Progenitor cell of endocrine pancreas (in vitro differentiated cells): Measurements from ENCODE around the gene DDX60. TPM values are rescaled to one million over a fixed set of nuclear protein-coding genes. Genes with fewer than 3 reads are reported as not detected.
A peak's percentile ranks its signal among the peaks of the same experiment; 100 is the strongest.
"Not testable (repeated sequence)": the region's sequence is repeated elsewhere in the genome, so short reads cannot be mapped to it uniquely, and the experiment has no call there.

Experiments used
- DNase-seq: peaks from one replicate; pipeline ENCODE4 v3.0.0; 2021; ENCODE audit warnings: low spot score; ENCODE audit not compliant: unreplicated experiment
- H3K27ac Mint-ChIP-seq: 2 replicates; pipeline ENCODE4 v1.8.0; 2021; ENCODE audit warnings: mild to moderate bottlenecking, moderate library complexity, mixed read lengths
- H3K27me3 Mint-ChIP-seq: 2 replicates; pipeline ENCODE4 v1.8.0; 2021; ENCODE audit warnings: mixed read lengths
- H3K36me3 Mint-ChIP-seq: 2 replicates; pipeline ENCODE4 v1.8.0; 2022; ENCODE audit warnings: mixed read lengths; ENCODE audit not compliant: insufficient read depth
- H3K4me1 Mint-ChIP-seq: 2 replicates; pipeline ENCODE4 v1.8.0; 2021; ENCODE audit warnings: low read depth, mixed read lengths
- H3K4me3 Mint-ChIP-seq: 2 replicates; pipeline ENCODE4 v1.8.0; 2021; ENCODE audit warnings: low read depth, mild to moderate bottlenecking, moderate library complexity, mixed read lengths
- H3K9me3 Mint-ChIP-seq: 2 replicates; pipeline ENCODE4 v1.8.0; 2021; ENCODE audit warnings: low read depth, mixed read lengths
- CTCF ChIP-seq: fragments of 200-600 bp; sonication (generic); IDR thresholded peaks from one replicate; pipeline ENCODE4 v1.5.0; 2021; ENCODE audit warnings: antibody characterized with exemption, mild to moderate bottlenecking; ENCODE audit not compliant: unreplicated experiment
- total RNA-seq: library from RNA; stranded (reverse); gene quantifications from 2 replicates; pipeline ENCODE4 v1.2.1, GENCODE V29; 2021

Gene DDX60
- total RNA-seq, 1 donor from 2014 or later: 0.74 TPM

- peaks cover 47% of the 10 kb centered on the region for H3K27me3 Mint-ChIP-seq
Observed at GRCh38 chr4:168317621-168318020, 931 bp downstream of the DDX60 start.

GRCh38 chr4:168309781-168310180, 8.8 kb downstream of the DDX60 start:
- Mint-ChIP-seq H3K36me3 (no peaks in the 10 kb centered on the region), H3K27ac (no peak overlapping the region), H3K4me1 (peaks cover 5% of the 10 kb centered on the region), H3K4me3 (no peak overlapping the region), H3K9me3 (no peaks in the 10 kb centered on the region), H3K27me3 (no peaks in the 10 kb centered on the region)
- TF ChIP-seq CTCF: no peak
- no peak for DNase-seq

More at GRCh38 chr4:168317621-168318020, 931 bp downstream of the DDX60 start:
- Mint-ChIP-seq H3K4me3 (peak overlapping the region; percentile 85), H3K9me3 (no peaks in the 10 kb centered on the region), H3K27ac (no peak overlapping the region), H3K4me1 (peaks cover 3% of the 10 kb centered on the region), H3K36me3 (no peaks in the 10 kb centered on the region)
- no peak for DNase-seq
- TF ChIP-seq CTCF: no peak

- no peaks in the 10 kb centered on the region for H3K36me3 Mint-ChIP-seq
- no peak for TF ChIP-seq CTCF
- DNase-seq: no peak
- H3K27ac Mint-ChIP-seq: no peak overlapping the region
- H3K9me3 Mint-ChIP-seq: no peaks in the 10 kb centered on the region
- no peaks in the 10 kb centered on the region for H3K27me3 Mint-ChIP-seq
- H3K4me1 Mint-ChIP-seq: peaks cover 5% of the 10 kb centered on the region
- H3K4me3 Mint-ChIP-seq: no peak overlapping the region
Observed at GRCh38 chr4:168308912-168309311, 9.6 kb downstream of the DDX60 start.

DNA sequence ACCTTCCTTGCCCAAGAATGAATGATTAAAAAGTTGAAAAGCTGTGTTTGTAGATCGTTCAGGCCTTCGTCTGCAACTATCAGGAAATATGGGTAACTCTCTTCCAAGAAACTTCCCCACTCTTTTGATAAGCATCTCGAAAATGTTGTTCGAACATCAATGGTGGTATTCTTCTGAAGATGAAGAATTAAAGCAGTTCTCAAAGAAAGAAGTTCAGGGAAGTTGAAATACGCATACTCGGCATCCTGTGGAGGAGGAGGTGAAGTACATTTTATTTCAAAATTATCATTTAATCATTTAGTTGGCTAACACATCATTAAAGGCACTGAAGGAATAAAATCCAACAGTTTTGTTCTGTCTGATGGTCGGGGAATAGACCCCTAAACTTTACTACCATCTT, 12.1 kb downstream of the DDX60 start:
- DNase-seq: no peak
- H3K27me3 Mint-ChIP-seq: no peaks in the 10 kb centered on the region

GRCh38 chr4:168304744-168305459, 13.7 kb downstream of the DDX60 start:
- no peak for TF ChIP-seq CTCF
- Mint-ChIP-seq H3K27me3 (no peaks in the 10 kb centered on the region), H3K4me1 (peaks cover 2% of the 10 kb centered on the region)

More for the DNA sequence above, 12.1 kb downstream of the DDX60 start:
- Mint-ChIP-seq H3K36me3 (no peaks in the 10 kb centered on the region), H3K27ac (no peak overlapping the region), H3K4me3 (no peak overlapping the region), H3K4me1 (peaks cover 5% of the 10 kb centered on the region), H3K9me3 (no peaks in the 10 kb centered on the region)
- TF ChIP-seq CTCF: no peak

GRCh38 chr4:168303430-168303829, 15.1 kb downstream of the DDX60 start:
- not testable (repeated sequence) for H3K4me1 Mint-ChIP-seq, DNase-seq, H3K27me3 Mint-ChIP-seq, H3K4me3 Mint-ChIP-seq, H3K27ac Mint-ChIP-seq, H3K9me3 Mint-ChIP-seq, H3K36me3 Mint-ChIP-seq

More at GRCh38 chr4:168304744-168305459, 13.7 kb downstream of the DDX60 start:
- Mint-ChIP-seq H3K27ac (no peak overlapping the region), H3K9me3 (no peaks in the 10 kb centered on the region), H3K36me3 (no peaks in the 10 kb centered on the region), H3K4me3 (no peak overlapping the region)
- no peak for DNase-seq
